NCI-H1092 treated with DMSO at 0.1 percent for 48 hours (cell line): Measurements from ENCODE around the gene RASIP1.
A peak's percentile ranks its signal among the peaks of the same experiment; 100 is the strongest.
"Not testable (repeated sequence)": the region's sequence is repeated elsewhere in the genome, so short reads cannot be mapped to it uniquely, and the experiment has no call there.

ENCODE experiments used
- DNase-seq: peaks from one replicate; lab custom pipeline; 2025; lab: John Stamatoyannopoulos, UW

The RASIP1 gene

DNA sequence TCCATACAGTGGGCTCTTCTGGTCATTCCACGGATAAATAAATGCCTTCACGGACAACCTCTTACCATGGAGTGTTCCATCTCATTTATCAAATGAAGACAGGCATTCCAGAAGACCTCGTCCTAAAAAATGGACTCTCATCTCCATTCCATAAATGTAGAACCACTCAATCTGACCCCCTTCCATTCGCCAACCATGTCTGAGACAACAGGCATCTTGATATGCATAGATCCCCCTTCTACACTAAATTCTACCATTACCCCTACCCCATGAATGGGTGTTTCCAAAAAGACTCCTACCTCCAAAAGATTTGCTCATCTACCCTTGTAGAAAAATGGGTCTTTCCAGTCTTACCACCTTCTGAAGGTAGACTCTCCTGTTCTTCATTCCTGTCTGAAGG is 9.0 kb downstream of the RASIP1 start:
- DNase-seq: no peak

DNA sequence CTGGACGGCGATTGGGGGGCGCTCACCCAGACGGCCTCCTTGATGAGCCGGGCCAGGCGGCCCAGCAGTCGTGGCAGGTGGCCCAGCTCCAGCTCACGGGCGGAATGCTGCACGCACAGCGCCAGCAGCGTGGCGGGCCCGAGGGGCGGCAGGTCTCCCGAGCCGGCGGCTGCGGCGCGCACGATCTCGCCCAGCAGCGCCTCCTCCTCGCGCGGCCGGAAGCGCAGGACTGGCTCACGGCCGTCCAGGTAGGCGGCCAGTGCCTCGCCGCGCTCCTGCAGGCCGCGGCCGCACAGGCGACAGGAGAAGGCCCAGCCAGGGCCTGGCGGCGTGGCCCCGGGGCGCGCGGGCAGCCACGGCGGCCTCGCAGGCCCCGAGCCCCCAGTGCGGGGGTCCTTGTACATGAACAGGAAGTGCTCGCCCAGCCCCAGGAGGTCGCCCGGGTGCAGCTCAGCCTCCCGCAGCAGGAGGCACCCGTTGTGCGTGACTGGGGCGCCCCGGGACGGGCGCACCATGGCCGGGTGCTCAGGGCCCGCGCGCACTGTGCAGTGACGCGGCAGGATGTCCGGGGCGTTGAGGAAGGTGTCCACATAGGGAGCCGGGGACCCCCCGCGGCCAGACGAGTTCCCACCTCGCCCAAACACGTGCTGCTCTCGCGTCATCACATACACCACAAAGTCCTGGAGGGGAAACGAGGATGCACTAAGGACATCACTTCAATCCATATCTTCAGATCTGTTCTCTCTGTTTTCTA is 11.3 kb downstream of the RASIP1 start:
- DNase-seq: no peak

DNA sequence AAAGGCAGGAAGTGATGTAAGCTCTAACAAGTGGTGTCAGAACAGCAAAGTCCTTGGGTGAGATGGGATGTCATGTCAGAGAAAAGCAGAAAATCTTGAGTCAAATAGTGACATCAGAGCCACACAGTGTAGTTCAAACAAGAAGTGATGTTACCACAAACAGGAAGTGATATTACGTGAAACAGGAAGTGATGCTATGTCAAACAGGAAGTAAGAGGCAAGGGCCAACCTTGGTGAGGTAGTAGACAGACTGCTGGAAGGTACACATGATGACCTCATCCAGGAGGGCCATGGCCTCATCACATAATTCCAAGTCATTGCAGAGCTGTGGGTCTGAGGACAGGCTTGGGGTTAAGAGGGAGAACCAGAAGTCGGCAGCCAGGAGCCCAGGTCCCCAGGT is 13.9 kb downstream of the RASIP1 start:
- no peak for DNase-seq

DNA sequence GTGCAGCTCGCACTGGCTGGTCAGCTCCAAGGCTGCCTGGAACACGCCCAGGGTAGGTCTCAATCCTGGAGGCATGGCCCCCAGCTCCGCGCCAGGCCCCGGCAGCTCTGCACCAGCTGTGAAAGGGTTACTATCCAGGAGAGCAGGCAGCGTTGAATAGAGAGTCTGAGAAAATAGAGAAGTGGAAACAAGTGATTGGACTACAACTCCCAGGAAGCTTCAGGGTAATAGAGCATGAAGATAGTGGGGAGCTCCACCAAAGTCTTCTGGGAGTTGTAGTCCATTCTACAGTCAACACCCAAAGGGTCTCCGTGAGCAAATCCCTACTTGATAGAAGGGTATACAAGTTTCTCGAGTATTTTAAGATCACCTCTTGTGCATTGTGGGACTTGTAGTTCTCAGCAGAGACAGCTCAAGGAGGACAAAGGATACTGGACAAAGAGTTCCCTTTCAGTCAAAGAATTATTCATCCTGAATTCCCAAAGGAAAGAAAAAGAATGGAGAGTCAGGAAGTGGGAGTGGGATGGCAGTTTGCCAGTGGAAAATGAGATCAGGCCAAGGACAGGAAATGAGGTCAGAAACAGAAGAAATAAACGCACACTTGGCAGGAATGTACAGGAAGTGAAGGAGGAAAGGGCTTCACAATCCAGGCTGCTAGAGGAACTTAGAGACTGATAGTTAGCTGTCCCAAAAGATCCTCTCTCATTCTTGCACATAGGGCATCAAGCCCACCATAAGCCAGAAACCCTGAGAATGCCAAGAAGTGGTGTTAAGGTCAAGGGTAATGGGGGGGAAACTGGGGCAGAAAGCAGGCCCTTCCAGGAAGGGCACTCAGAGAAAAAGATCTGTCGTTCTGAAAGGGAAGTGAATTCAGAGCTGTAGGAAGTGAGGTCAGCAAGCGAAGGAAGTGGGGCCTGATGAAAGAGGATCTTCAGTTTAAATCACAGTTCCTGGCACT is 15.3 kb downstream of the RASIP1 start:
- DNase-seq: peak; percentile 37

DNA sequence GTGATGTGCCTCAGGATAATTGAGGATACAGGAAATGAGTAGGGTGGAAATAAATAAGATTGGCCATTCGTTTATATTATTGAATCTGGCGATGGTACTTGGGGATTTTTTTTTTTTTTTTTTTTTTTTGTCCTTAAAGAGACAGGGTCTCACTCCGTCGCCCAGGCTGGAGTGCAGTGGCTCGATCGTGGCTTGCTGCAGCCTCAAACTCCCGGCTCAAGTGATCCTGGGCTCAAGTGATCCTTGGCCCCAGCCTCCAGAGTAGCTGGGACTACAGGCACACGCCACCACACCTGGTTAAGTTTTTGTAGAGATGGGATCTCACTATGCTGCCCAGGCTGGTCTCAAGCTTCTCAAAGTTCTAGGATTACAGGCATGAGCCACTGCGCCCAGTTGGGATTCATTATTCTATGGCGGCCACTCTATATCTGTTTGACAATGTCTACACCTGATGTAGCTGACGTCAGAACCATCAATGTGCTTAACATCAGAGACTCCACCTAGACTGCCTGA is 18.2 kb downstream of the RASIP1 start:
- no peak for DNase-seq

DNA sequence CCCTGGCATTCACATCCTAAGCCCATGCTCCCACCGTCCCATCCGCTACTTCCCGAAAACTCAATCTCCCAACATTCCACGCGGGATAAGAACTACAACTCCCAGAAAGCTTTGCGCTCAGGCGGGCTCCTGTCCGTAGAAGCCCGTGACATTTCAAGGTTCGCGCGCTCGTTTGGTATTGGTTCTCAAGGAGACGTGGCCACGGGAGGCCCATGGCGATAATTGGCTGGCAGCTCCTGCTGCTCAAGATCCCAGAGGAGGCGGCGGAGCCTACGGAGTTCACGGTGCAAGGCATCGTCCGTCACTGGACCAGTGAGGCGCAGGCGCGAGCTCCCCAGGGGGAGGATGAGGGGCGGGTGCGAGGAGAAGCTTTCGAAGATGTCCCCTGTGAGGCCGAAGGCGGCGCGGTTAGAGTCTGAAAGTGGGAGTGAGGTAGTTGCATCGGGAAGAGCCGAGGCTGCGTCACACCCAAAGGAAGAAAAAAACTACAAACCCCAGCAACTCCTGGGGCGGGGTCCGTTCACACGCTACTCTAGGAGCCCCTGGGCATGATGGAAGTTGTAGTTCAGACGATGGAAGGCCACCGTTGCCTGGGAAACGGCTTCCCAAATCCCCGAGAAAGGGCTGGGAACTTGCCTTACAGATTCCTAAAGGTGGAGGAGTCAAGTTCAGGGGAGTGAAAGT is 19.7 kb downstream of the RASIP1 start:
- DNase-seq: peak; percentile 95

DNA sequence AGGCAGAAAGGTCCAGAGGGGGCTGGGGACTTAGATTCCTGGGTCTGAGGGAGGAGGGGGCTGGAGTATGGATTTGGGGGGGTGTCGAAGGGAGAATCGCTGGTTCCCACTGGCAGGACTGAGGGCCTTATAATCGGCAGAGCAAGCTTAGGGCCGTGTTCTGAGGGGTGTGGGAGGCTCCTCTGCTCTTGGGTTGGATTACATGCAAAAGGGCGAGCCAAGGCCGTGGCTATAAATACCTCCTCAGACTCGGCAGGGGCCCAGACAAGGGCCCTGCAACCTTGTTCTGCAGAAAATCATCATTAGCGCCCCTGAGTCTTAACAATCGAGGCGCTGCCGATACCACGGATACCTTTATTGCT is 20.2 kb downstream of the RASIP1 start:
- DNase-seq: no peak

DNA sequence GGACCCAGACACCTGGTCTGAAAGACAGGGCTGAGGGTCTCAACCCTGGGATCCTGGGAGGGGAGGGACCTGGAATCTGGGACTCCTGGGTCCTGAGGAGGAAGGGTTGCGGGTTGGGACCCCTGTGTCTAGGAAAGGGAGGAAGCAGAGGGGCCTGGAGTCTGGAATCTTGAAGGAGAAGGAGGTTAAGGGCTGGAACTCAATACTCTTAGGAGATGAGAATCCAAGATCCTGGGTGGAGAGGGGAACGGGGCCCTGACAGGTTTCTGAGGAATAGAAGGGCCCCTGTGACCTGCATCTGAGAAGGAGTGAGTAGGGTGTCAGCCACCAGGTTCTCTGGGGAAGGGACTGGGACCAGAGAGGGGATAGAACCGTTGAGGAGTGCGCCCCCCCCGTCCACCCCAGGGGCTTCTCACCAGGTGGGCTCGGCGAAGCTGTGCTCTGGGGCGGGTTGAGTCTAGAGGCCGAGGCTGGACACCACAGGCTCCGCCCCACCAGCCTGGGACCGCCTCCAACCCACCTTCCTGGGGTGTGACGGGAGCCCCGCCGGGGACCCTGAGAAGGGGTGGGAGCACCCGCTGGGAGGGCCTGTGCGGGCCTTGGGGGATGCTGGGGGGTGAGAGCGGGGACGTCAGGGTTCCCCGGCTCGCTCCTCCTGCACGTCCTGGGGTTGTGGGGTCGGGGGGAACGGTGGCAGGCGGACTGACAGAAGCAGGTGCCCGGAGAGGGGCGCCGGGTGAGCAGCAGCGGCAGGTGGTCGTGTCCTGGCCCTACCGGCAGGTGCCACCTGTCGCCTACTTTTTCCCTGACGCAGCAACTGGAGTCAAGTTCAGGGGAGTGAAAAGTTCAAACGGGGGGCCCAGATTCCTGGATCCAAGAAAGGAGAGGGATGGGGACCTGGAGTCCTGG is 20.9 kb downstream of the RASIP1 start, which contains the start of gene MAMSTR:
Gene MAMSTR (minus strand): TSS at position 463 of the 909 bp plus-strand sequence. CDS start 694 bp downstream, outside the sequence.
- no peak for DNase-seq

DNA sequence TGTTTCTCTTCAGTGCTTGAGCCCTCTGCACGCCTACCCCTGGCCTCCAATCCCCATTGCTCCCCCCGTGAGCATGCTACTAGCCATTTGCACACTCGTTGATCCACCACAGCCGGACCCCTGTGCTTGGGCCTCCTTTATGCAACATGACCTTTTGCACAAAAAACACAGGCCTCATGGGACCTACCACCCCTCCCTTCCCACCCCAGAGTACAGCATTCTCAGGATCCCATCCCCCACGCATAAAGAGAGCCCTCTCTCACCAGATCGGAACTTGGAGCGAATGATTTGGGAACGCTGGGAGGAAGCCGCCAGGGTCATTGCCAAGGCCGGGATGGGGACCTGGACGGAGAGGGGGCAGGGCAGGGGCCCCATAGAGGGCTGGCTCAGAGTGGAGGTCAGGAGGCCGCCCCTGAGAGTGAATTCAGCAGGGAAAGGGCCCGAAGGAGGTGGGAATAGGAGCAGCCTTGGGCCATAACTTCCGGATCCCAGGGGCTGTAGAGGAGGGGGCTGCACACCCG is 21.6 kb downstream of the RASIP1 start:
- no peak for DNase-seq

DNA sequence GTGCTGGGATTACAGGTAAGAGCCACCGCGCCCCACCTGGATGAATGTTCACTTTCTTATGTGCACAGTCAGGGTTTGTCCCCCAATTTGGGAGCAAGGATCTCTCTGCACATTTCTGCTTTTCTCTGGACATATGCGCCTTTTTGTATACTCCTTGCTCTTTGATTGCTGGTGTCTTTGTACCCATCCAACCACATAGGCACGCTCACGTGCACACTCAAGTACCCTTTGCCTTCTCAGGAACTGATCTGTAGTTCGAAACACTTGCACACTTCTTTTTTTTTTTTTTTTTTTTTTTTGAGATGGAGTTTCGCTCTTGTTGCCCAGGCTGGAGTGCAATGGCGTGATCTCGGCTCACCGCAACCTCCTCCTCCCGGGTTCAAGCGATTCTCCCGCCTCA is 22.3 kb downstream of the RASIP1 start:
- not testable (repeated sequence) for DNase-seq

DNA sequence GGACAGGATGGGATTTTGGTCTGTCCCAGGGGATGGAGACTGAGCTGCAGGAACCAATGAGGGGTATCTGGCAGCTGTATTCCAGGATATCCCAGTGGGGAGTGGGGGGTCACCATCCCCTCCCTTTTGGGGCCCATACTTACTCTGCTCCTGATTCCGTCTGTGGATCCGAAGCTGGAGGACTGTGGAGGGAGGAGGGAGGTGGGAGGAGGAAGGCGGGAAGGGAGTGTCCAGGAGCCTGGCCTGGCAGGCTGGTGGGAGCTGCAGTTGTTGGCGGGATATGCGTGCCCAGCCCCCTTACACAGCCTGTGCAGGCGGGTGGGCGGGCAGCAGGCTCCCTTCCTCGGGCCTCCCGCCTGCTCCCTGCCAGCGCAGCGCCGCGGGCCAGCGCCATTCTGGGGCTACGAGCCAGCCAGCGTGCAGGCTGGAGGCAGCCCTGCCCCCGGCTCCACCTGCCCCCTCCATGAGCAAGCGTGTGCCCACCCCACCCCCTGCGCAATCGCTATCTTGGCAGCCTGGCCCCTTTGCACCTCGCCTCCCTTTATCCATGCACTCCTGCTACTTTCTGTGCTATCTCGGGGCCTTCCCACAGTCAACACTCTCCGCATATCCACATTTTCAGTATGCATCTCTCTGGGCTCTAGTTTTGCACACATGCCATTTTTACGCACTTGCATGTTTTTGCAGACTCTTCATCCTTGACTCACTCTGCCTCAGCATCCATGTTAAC is 23.7 kb downstream of the RASIP1 start:
- peak; percentile 66 for DNase-seq

DNA sequence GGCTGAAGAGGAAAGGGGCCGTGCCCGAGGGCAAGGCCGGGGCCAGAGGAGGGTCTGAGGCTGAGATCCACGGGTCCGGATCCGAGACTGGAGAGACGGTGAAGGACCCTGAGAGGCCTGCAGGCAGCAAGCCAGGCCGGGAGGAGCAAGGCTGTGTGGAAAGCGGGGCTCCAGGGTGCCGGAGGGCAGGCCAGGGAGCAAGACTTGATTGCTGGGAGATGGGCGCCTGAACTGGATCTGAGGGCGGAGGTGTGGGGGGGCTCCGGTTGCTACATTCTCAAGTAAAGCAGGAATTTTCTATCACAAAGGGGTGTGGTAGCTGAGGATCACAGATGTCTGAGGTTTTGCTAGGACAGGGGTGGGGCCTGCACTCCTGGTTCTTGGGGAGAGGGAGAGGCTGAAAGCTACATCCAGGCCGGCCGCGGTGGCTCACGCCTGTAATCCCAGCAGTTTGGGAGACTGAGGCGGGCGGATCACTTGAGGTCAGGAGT is 24.7 kb downstream of the RASIP1 start:
- no peak for DNase-seq

DNA sequence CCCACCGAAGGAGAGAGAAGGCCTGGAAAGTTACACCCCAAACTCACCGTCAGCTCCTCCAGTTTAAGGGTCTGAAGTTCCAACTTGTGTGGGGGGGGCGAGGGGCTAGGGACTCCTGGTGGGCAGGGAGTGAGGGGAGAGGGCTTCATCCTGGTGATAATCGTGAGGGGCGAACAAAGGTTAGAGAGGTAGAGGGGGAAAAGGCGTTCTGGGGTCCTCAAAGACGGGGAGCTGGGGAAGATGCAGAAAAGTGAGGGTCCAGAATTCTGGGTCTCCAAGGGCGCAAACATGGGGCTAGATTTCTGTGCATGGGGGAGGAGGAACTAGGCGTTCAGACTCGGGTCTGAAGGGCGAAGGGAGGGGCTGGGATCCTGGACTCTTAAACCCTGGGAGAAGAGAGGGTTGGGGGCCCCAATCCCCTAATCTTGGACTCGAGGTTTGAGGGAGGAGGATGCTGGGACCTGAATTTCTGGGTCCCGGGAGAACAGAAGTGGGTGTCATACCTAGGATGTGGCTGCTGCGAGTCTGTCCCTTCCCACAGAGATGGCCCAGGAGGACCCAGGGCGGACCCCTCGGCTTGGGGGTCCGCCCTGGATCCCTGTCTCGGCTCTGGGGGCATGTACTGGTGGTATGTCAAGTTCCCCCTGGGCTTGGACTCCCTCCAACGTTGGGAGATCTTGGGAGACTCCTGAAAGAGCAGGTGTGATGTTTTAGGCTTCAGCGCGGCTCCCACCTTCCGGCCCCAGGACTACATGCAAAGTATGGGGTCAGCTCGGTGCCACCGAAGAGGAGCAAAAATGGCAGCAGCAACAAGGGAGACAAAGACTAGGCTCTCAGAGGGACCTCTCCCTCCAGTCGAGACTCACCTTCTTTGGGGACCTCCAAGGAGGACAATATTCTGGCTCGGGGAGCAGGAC is 25.4 kb downstream of the RASIP1 start:
- DNase-seq: no peak

DNA sequence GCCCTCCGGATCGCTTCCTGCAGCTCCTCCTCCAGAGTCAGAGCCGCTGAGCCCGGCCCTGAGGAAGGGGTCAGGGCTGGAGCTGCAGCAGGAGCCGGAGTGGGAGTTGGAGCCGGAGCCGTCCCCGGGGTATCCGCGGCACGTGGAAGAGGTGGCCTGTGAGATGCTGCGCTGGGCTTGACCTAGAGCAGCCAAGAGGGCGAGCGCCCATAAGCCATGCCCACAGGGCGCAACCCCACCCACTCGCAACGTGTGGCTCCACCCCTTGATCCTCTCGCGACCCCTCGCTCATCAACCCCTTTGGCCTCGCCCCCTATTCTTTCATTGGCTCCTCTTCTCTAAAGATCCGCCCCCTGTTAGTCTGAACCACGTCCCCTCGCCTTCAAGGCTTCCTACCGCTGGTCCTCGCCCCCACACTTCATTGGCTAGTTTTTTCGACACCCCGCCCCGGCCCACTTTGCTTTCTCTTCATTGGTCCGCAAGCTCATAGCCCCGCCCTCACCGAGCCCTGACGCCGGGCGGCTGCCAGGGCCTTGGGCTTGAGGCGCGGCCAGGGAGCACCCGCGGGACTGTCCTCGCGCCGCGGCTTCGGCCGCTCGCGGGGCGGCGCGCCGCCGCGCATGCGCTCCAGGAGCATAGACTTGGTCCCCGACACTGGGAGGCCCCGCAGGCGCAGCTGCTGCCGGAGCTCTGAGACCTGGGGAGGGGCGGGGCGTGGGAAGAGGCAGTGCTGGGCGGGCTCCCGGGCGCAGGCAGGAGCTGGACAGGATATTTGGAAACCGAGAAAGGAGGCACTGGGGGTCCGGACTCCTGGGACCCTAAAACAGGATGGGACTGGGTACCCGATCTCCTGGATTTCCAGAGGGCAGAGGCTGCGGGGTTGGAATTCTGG is 26.3 kb downstream of the RASIP1 start:
- DNase-seq: peak; percentile 98

DNA sequence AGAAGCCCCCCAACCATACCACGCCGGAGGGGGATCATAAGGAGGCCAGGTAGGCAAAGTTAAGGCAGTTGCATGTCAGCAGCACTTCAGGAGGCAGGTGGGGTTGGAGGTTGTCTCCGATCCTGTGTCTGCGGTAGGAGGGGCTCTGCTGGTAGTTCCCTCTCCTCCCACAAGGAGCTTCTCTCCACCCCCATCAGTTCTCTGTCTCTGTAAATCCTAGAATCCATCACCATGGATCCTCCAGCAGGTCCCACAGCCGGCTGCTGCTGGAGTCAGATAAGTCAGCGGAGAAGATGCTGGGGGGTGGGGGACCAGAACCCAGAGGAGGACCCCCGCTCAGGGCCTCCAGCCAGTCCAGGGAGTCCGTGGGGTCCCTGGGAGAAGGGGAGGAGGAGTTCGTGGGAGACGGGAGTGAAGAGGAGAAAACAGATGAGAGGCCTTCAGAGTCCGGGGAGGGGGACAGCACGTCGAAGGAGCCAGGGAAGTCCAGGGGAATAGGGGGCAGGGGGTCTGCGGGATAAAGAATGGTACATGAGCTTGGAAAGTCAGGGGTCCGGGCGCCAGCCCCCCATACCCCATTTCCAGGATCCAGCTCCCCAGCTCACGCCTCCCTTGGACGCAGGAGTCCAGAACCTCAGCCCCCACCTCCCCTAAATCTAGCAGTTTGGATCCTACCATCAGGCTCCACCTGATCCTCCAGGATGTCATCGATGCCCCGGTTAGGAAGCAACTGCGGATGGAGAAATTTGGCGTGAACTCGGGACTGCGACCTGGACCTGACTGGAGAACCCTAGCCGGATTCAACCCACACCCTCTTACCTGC is 27.2 kb downstream of the RASIP1 start:
- no peak for DNase-seq

DNA sequence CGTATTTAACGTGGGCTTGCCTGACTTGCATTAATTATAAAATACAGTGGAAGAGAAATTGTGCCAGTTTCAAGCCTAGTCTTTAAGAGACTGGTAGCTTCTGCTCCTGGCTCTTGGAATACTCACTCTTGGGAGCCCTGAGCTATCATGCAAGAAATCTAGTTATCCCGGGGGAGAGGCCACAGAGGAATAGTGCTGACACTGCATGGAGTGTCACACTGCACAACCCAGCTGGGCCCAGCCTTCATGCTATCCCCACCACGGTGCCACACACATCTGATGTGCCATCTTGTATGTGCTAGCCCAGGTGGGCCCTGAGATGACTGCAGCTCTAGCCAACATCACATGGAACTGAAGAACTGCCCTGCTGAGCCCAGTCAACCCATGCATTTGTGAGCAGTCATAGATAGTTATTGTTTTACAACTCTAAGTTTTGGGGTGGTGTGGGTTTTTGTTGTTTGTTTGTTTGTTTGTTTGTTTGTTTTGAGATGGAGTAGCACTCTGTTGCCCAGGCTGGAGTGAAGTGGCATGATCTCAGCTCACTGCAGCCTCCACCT is 29.2 kb downstream of the RASIP1 start:
- no peak for DNase-seq

DNA sequence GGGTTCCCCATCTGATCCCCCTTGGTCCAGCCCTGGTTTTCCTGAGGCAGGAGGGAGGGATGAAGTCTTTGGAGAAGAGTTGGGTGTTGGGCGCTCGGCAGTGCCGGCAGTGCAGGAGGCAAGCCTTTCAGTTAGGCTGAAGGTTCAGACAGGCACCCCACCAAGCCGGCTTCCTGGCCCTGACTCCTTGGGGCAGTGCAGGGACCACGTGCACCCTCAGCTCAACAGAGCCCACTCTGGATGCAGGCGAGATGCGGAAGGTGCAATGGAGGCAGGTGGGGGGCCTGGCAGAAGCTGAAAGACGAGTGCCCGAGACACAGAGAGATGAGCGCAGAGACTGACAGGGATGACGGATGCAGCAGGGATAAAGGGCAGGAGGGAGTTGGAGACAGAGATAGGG is 31.9 kb downstream of the RASIP1 start:
- DNase-seq: no peak
